ENCODE results near the gene GLRX5.
"Not testable (repeated sequence)": the region's sequence is repeated elsewhere in the genome, so short reads cannot be mapped to it uniquely, and the experiment has no call there.

GLRX5 gene

DNA sequence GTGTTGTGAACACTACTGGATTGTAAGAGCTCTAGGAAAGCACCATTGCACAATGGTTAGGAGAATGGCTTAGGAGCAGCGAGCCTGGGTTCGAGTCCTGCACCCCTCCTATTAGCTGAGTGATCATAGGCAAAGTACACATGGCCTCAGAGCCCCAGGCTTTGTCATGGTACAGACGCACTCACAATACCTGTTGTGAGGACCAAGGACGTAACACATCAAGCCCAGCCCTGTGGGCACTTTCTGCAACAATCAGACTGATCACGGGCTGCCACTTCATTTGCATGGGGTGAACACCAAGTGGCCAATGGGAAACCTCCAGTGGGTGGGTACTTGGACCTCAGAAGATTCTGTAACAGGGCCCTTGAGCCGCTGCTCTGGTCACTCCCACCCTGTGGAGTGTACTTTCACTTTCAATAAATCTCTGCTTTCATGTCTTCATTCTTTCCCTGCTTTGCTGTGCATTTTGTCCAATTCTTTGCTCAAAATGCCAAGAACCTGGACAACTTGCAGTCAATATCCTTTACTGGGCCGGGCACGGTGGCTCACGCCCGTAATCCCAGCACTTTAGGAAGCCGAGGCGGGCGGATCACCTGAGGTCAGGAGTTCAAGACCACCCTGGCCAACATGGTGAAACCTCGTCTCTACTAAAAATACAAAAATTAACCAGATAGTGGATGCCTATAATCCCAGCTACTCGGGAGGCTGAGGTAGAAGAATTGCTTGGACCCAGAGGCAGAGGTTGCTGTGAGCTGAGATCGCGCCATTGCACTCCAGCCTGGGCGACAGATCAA is 28.2 kb downstream of the GLRX5 start:
- DNase-seq = no peak

DNA sequence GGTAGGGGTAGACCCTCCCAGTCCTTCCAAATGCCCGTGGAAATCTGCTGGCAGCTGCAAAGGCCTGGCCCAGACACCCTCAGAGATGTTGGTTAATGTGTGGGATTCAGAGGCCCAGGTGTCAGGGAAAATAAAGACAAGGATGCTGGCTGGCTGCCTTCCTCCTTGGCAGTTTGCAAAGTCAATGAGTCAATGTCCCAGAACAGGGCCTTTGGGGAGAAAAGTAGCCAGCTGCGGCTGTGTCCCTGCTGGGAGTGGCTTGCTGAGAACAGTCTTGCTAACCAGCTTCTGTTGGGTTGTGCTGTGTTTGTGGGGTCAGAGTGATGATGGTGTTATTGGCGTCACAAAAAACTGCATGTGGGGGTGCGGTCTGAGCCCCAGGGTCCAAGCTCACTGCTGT is 29.2 kb downstream of the GLRX5 start:
- no peak for DNase-seq

DNA sequence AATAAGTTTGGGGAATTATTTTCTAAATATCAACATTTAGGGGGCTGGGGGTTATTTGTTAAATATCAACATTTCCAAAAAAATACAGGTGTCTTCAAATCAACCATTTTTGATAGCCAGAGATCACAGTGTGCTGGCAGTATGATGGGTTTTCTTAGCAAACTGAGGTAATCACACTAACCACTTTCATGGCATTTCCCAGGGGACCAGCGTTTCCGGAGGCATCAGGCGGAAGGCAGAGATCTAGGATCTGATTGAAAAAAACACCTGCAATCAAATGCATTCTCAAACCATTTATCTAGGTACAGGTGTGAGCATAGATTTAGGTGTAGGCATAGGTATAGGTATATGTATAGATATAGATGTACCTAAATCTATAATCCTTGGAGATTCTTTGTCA is 34.6 kb downstream of the GLRX5 start:
- DNase-seq = no peak

DNA sequence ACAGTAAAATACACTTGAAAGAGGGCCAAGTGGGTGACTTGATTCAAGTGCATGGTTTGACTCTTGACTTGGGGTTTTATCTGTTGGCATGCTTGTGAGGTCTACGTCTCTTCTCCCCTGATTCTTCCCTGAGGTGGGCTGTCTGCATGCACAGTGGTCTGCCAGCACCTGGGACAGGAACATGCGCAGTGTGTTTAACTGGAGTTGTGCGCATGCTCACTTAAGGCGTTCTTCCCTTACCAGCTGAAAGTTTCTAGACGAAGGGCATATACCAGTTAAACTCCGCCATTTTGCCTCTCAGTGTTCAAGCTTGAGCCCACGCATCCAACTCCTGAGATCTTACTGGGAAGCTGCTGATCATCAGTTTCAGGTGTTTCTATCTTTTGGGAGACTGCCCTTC is 38.5 kb downstream of the GLRX5 start:
- DNase-seq = no peak

DNA sequence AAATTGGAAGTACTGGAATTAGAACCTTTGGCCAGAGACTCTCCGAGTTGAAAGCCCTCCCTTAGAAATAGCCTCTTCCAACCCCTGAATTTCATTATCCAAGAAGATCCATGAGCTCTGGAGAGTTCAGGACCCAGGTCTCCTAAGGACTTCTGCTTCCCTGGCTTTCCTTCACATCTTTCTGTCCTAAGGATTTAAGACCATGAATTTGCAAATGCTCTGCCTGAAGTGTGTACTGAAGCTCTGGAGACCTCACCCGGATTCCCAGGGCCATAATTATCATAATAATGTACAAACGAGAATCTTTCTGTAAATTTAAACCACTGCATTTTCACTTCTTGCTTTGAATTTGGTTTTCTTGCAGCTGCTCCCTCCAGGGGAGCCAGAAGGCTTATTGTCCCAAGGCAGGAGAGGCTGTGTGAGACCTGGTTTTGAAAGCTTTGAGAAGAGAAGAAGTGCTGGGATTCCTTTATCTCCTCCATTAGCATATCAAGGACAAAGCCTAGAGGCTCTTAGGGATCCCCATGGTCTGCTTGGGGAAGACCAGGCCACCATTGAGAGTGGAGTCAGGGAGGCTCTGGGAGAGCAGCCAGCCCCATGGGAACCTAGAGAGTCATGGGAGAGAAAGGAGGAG is 41.1 kb downstream of the GLRX5 start:
- DNase-seq = no peak

DNA sequence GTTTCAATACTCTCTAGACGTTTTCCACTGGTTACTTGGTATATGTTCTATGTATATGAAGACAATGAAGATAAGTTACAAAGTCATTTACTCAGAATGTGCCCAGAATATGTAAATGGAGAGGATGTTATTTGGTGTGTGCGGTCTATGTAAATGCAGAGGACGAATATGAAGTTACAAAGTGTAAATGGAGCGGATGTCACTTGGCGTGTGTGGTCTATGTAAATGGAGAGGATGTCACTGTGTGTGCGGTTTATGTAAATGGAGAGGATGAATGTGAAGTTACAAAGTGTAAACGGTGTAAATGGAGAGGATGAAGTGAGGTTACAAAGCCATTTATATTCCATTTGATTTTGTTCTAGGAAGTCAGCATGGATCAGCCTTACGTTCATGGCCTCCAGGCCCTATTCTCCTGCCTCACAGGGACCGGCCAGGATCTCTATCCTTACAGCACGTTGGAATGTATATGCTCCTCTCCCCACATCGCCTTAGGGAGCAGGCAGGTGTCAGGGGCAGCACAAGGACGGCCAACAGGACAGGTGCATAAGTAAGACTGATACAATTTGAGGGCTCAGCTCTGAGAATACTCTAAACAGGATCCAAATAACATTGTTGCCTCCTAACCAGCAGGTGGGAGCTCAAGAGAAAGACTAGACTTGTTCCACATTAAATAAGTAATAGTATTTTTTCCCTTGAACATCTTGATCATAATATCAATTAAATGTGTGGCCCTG is 42.4 kb downstream of the GLRX5 start:
- DNase-seq = no peak

DNA sequence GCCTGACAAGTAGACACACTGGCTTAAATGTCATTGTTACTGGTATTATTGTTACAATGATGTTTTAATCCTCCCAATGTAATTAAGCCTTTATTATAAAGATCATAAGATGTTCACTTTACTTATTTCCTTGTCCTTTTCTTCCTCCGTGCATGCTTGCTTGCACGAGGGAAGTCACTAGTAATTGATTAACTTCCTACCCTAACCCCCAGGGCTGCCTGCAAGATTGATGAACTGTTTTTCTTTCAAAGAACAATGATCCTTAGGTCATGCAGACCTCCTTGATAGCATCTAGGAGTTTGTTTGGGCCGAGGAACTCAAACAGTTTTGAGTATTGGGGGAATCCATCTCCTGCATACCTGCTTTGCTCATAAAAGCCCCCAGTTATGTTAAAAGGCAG is 43.0 kb downstream of the GLRX5 start:
- no peak for DNase-seq

DNA sequence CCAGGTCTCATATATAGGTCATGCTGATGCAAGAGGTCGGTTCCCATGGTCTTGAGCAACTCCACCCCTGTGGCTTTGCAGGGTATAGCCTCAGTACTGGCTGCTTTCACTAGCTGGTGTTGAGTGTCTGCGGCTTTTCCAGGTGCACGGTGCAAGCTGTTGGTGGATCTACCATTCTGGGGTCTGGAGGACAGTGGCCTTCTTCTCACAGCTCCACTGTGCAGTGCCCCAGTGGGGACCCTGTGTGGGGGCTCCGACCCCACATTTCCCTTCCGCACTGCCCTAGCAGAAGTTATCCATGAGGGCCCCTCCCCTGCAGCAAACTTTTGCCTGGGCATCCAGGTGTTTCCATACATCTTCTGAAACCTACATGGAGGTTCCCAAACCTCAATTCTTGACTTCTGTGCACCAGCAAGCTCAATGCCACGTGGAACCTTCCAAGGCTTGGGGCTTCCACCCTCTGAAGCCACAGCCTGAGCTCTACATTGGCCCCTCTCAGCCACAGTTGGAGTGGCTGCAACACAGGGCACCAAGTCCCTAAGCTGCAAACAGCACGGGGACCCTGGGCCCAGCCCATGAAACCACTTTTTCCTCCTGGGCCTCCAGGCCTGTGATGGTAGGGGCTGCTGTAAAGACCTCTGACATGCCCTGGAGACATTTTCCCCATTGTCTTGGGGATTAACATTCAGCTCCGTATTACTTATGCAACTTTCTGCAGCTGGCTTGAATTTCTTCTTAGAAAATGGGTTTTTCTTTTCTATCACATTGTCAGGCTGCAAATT is 49.2 kb downstream of the GLRX5 start:
- DNase-seq = not testable (repeated sequence)

DNA sequence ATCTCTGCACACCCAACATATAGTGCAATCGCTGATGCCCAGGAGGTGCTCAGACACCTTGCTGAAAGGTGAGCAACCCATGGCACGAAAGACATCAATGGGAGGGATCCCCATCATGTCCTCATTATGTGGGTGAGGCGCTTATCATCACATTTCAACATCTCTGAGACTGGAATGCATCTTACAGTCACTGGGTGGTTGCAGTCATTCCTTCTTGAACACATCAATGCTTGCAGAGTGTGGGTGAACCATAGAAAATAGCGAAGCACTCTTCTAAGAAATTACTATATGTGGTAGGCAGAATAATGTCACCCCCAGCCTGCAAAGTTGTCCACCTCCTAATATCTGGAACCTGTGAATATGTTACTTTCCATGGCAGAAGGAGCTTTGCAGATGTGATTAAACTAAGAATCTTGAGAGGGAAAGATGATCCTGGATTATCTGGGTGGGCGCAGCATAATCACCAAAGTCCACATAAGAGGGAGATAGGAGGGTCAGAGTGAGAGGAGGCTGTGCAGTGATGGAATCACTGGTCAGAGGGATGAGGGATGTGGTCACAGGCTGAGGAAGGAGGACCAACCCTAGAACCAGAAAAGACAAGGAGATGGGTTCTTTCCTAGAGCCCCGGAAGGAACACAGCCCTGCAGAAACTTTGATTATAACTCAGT is 51.2 kb downstream of the GLRX5 start:
- DNase-seq = no peak

DNA sequence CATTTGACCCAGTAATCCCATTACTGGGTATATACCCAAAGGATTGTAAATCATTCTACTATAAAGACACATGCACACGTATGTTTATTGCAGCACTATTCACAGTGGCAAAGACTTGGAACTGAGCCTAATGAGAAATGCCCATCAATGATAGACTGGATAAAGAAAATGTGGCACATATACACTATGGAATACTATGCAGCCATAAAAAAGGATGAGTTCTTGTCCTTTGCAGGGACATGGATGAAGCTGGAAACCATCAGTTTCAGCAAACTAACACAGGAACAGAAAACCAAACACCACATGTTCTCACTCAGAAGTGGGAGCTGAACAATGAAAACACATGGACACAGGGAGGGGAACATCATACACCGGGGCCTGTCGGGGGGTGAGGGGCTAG is 56.3 kb downstream of the GLRX5 start:
- not testable (repeated sequence) for DNase-seq
